ENCODE data around the gene FAM210A.

Gene FAM210A

GRCh38 chr18:13633700-13634099 is 92.7 kb downstream of the FAM210A start:
- in situ Hi-C loops (cut with HindIII; ENCODE audit: low pct_unique_long_range_greater_than_20kb, low sequenced_read_pairs), result no loop called here
- no peak for DNase-seq (ENCODE audit: low read depth in 1 of 2, low spot score in 1 of 2)
- TF ChIP-seq JUND (IDR thresholded peaks at IDR 0.05; ENCODE audit: low read depth), result no peak

- no peak for DNase-seq (ENCODE audit: low read depth in 1 of 2, low spot score in 1 of 2)
- TF ChIP-seq JUND (IDR thresholded peaks at IDR 0.05; ENCODE audit: low read depth), result no peak
- in situ Hi-C loops (cut with HindIII; ENCODE audit: low pct_unique_long_range_greater_than_20kb, low sequenced_read_pairs), result no loop called here
Observed at GRCh38 chr18:13630716-13631268, 95.6 kb downstream of the FAM210A start.

GRCh38 chr18:13629841-13630715 is 96.3 kb downstream of the FAM210A start:
- no peak for TF ChIP-seq JUND (IDR thresholded peaks at IDR 0.05; ENCODE audit: low read depth)
- peak; percentile 71 to 72 for DNase-seq (ENCODE audit: low read depth in 1 of 2, low spot score in 1 of 2)
- in situ Hi-C loops (cut with HindIII; ENCODE audit: low pct_unique_long_range_greater_than_20kb, low sequenced_read_pairs), result no loop called here

- no peak for DNase-seq (ENCODE audit: low read depth in 1 of 2, low spot score in 1 of 2)
- no peak for TF ChIP-seq JUND (IDR thresholded peaks at IDR 0.05; ENCODE audit: low read depth)
- in situ Hi-C loops (cut with HindIII; ENCODE audit: low pct_unique_long_range_greater_than_20kb, low sequenced_read_pairs), result no loop called here
Observed at GRCh38 chr18:13628211-13628610, 98.1 kb downstream of the FAM210A start.

- no peak for DNase-seq (ENCODE audit: low read depth in 1 of 2, low spot score in 1 of 2)
- in situ Hi-C loops (cut with HindIII; ENCODE audit: low pct_unique_long_range_greater_than_20kb, low sequenced_read_pairs), result no loop called here
- TF ChIP-seq JUND (IDR thresholded peaks at IDR 0.05; ENCODE audit: low read depth), result no peak
Observed at GRCh38 chr18:13627639-13628038, 98.7 kb downstream of the FAM210A start.

GRCh38 chr18:13626544-13626908 is 99.8 kb downstream of the FAM210A start:
- in situ Hi-C loops (cut with HindIII; ENCODE audit: low pct_unique_long_range_greater_than_20kb, low sequenced_read_pairs), result no loop called here
- no peak for DNase-seq (ENCODE audit: low read depth in 1 of 2, low spot score in 1 of 2)
- TF ChIP-seq JUND (IDR thresholded peaks at IDR 0.05; ENCODE audit: low read depth), result no peak

- in situ Hi-C loops (cut with HindIII; ENCODE audit: low pct_unique_long_range_greater_than_20kb, low sequenced_read_pairs), result no loop called here
- no peak for TF ChIP-seq JUND (IDR thresholded peaks at IDR 0.05; ENCODE audit: low read depth)
- DNase-seq (ENCODE audit: low read depth in 1 of 2, low spot score in 1 of 2), result no peak
Observed at GRCh38 chr18:13625843-13626543, 100.4 kb downstream of the FAM210A start.

GRCh38 chr18:13625355-13625754 is 101.0 kb downstream of the FAM210A start:
- in situ Hi-C loops (cut with HindIII; ENCODE audit: low pct_unique_long_range_greater_than_20kb, low sequenced_read_pairs), result no loop called here
- no peak for DNase-seq (ENCODE audit: low read depth in 1 of 2, low spot score in 1 of 2)
- TF ChIP-seq JUND (IDR thresholded peaks at IDR 0.05; ENCODE audit: low read depth), result no peak

GRCh38 chr18:13624563-13625237 is 101.7 kb downstream of the FAM210A start:
- no peak for TF ChIP-seq JUND (IDR thresholded peaks at IDR 0.05; ENCODE audit: low read depth)
- in situ Hi-C loops (cut with HindIII; ENCODE audit: low pct_unique_long_range_greater_than_20kb, low sequenced_read_pairs), result no loop called here
- no peak for DNase-seq (ENCODE audit: low read depth in 1 of 2, low spot score in 1 of 2)

- DNase-seq (ENCODE audit: low read depth in 1 of 2, low spot score in 1 of 2), result no peak
- in situ Hi-C loops (cut with HindIII; ENCODE audit: low pct_unique_long_range_greater_than_20kb, low sequenced_read_pairs), result no loop called here
- TF ChIP-seq JUND (IDR thresholded peaks at IDR 0.05; ENCODE audit: low read depth), result no peak
Observed at GRCh38 chr18:13623871-13624270, 102.5 kb downstream of the FAM210A start.

- no peak for DNase-seq (ENCODE audit: low read depth in 1 of 2, low spot score in 1 of 2)
- in situ Hi-C loops (cut with HindIII; ENCODE audit: low pct_unique_long_range_greater_than_20kb, low sequenced_read_pairs), result no loop called here
- TF ChIP-seq JUND (IDR thresholded peaks at IDR 0.05; ENCODE audit: low read depth), result no peak
Observed at GRCh38 chr18:13623348-13623747, 103.0 kb downstream of the FAM210A start.

- no peak for DNase-seq (ENCODE audit: low read depth in 1 of 2, low spot score in 1 of 2)
- no peak for TF ChIP-seq JUND (IDR thresholded peaks at IDR 0.05; ENCODE audit: low read depth)
- in situ Hi-C loops (cut with HindIII; ENCODE audit: low pct_unique_long_range_greater_than_20kb, low sequenced_read_pairs), result no loop called here
Observed at GRCh38 chr18:13622751-13623150, 103.6 kb downstream of the FAM210A start.
